Measurements from ENCODE around the gene STARD3. TPM values are rescaled to one million over a fixed set of nuclear protein-coding genes. Genes with fewer than 3 reads are reported as not detected.

STARD3 gene
- total and polyA plus RNA-seq, 2 of the 13 experiments (the other 11 are each of a cell fraction or from before 2014, with no cell fraction given): 34.6 to 100 TPM

GRCh38 chr17:39687546-39688474 lies 50.9 kb downstream of the STARD3 start, which contains the start of gene PGAP3 (continued):
- TF ChIP-seq ZNF414 (CRISPR knock-in tag; IDR thresholded peaks at IDR 0.05): peak; percentile 26; the same call in 1 of the 2 replicates
- TF ChIP-seq ZFYVE20 (CRISPR knock-in tag; IDR thresholded peaks at IDR 0.05; ENCODE audit: borderline replicate concordance, low read depth): no peak
- TF ChIP-seq NR2F2 (IDR thresholded peaks at IDR 0.05; ENCODE audit: borderline replicate concordance, low read depth): 0 out of 2 replicates have a peak, but pooled peaks have one; percentile 4
- TF ChIP-seq SCMH1 (CRISPR knock-in tag; IDR thresholded peaks at IDR 0.05; ENCODE audit: borderline replicate concordance): no peak
- TF ChIP-seq PLRG1 (conservative IDR thresholded peaks at IDR 0.05): no peak
- TF ChIP-seq IKZF4 (CRISPR knock-in tag; IDR thresholded peaks at IDR 0.05; ENCODE audit: borderline replicate concordance, low read depth, not compliant biosample characterization): no peak
- TF ChIP-seq ZNF766 (CRISPR knock-in tag; IDR thresholded peaks at IDR 0.05; ENCODE audit: borderline replicate concordance): peak; percentile 58; the same call in 1 of the 2 replicates
- peak; percentile 91; the same call in 1 of the 2 replicates for TF ChIP-seq ZNF709 (CRISPR knock-in tag; IDR thresholded peaks at IDR 0.05)
- peak; percentile 88 for TF ChIP-seq ERF (CRISPR knock-in tag; IDR thresholded peaks at IDR 0.05)
- peak; percentile 91 for TF ChIP-seq ZSCAN29 (CRISPR knock-in tag; conservative IDR thresholded peaks at IDR 0.05)
- TF ChIP-seq ARID3A (IDR thresholded peaks at IDR 0.05; ENCODE audit: low read depth, low read length): no peak
- peak; percentile 49; the same call in 1 of the 2 replicates for TF ChIP-seq ZNF142 (CRISPR knock-in tag; IDR thresholded peaks at IDR 0.05)
- no peak for TF ChIP-seq SP1 (IDR thresholded peaks at IDR 0.05)
- peak; percentile 81 for TF ChIP-seq SP1 (CRISPR knock-in tag; IDR thresholded peaks at IDR 0.05)
- peak; percentile 57; the same call in 1 of the 2 replicates for TF ChIP-seq SMYD3 (CRISPR knock-in tag; IDR thresholded peaks at IDR 0.05)
- TF ChIP-seq MAFF (IDR thresholded peaks at IDR 0.05; ENCODE audit: low read depth, low read length): no peak
- no peak for TF ChIP-seq XRCC5 (optimal IDR thresholded peaks at IDR 0.05; ENCODE audit: low read length)
- no peak for TF ChIP-seq ZNF510 (CRISPR knock-in tag; IDR thresholded peaks at IDR 0.05; ENCODE audit: low read depth)
- peak; percentile 66; the same call in 1 of the 2 replicates for TF ChIP-seq MED1 (CRISPR knock-in tag; IDR thresholded peaks at IDR 0.05)

Data from HepG2 (cell line).